Inferior parietal cortex (tissue), 1 donor: ENCODE results near the gene PPARD.
"Not testable (repeated sequence)": the region's sequence is repeated elsewhere in the genome, so short reads cannot be mapped to it uniquely, and the experiment has no call there.

Experiments
- DNase-seq: peaks from one replicate; pipeline ENCODE4 v3.0.0-alpha.2; 2016; ENCODE audit errors: extremely low spot score

PPARD gene

GRCh38 chr6:35342258-35343091 is at the start of gene PPARD:
TSS of gene PPARD (plus strand) at chr6:35342558. CDS start at chr6:35411088, 68,530 bp downstream.
- DNase-seq: peak; percentile 98

- DNase-seq: no peak
These were observed 48.7 kb upstream of the PPARD start for GRCh38 chr6:35293681-35294080.

GRCh38 chr6:35294308-35294945 is 47.9 kb upstream of the PPARD start:
- peak; percentile 52 for DNase-seq

GRCh38 chr6:35295036-35295435 is 47.3 kb upstream of the PPARD start:
- no peak for DNase-seq

DNA sequence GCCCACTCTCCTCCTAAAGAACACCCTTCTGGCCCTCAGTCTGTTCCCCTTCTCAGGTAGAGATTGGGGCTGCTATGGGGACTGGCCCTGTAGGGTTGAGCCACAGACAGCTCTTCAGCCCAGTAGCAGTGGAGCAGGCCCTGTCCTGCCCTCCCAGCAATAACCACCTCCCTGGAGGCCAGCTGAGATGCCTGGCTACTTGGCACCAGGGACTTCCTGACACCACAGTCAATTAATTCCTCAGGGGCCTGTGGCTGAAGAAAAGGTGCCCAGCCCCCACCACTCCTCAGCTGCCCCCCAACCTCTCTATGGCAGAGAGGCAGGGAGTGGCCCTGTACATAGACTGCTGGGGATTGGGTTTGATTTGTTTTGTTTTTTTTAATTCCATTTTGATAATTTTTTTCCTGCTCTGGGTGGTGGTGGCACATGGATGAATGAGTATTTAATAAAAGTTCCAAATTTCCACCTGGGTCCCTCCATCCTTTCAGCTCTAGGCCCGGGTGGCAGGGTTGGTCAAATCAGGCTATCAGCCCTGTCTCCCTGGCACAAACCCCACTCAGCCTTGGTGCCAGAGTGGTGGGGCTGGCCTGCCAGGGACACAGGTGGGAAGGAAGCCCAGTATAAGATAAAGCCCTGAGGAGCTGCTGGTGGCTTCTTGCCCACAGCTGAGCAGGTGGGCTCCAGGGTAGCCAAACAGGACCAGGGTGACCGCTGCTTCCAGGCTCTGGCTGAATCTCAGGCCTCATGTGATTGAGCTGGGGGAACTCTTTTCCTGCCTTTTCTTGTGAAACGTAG is 46.6 kb upstream of the PPARD start:
- DNase-seq: no peak

DNA sequence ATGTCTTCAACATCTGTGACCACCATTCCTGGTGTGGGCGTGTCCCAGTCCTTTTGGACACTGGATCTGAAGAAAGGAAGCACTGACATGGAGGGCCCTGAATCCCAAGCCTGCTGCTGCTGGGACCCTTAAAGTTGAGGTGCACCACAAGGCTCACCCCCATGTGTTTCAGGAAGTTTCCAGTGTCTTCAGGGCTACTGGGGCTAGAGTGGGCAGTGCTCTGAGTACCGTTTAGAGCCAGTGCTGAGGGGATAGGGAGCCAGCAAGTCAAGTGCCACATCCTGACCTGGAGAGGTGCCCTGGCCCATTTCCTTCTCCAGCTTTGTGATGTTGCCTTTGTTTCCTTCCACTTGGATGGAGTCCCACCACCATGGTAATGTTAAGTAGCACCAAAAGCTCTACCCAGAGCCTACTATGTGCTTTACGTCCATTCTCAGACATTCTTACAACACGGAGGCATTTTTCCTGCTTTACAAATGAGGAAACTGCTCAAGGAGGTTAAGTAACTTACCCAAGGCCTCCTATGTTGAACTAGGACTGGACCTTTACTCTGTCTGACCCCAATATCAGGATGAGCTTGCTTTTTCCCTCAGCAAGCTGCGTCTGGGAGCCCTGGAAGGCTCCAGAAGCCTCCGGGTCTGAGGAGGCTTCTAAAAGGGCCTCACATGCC is 45.3 kb upstream of the PPARD start:
- DNase-seq: no peak

GRCh38 chr6:35297601-35298481 is 44.5 kb upstream of the PPARD start, which contains the start of gene DEF6:
TSS of gene DEF6 (plus strand) at chr6:35297818. CDS start at chr6:35297857, 39 bp downstream.
- peak; percentile 59 for DNase-seq

GRCh38 chr6:35298625-35299140 is 43.7 kb upstream of the PPARD start:
- no peak for DNase-seq

- no peak for DNase-seq
These were observed 42.7 kb upstream of the PPARD start for GRCh38 chr6:35299674-35300073.

- no peak for DNase-seq
These were observed 41.5 kb upstream of the PPARD start for GRCh38 chr6:35300848-35301247.

- no peak for DNase-seq
These were observed 39.6 kb upstream of the PPARD start for GRCh38 chr6:35302604-35303241.

- DNase-seq: no peak
These were observed 38.1 kb upstream of the PPARD start for GRCh38 chr6:35304299-35304698.

GRCh38 chr6:35305117-35305516 is 37.2 kb upstream of the PPARD start:
- DNase-seq: no peak

- DNase-seq: not testable (repeated sequence)
These were observed 35.2 kb upstream of the PPARD start for GRCh38 chr6:35307138-35307537.

DNA sequence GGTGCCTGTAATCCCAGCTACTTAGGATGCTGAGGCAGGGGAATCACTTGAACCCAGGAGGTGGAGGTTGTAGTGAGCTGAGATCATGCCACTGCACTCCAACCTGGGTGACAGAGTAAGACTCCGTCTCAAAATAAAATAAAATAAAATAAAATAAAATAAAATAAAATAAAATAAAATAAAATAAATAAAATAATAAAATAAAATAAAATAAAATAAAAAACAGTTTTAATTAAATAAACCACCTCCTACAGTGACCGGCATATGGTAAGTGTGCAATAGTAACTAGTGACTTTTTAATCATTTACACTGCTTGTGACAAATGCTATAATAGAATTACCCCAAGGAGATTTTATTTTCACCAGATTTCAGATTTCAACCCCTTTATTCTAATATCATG is 33.8 kb upstream of the PPARD start:
- not testable (repeated sequence) for DNase-seq

GRCh38 chr6:35309611-35310264 is 32.6 kb upstream of the PPARD start:
- DNase-seq: no peak

- no peak for DNase-seq
These were observed 32.0 kb upstream of the PPARD start for GRCh38 chr6:35310265-35310831.

GRCh38 chr6:35311390-35312075 is 30.8 kb upstream of the PPARD start:
- no peak for DNase-seq
